Spleen (tissue), 11 donors: ENCODE results near the gene INPP4B. TPM values are rescaled to one million over a fixed set of nuclear protein-coding genes. Genes with fewer than 3 reads are reported as not detected.

ENCODE experiments used
- DNase-seq: peaks from one replicate; pipeline ENCODE4 v3.0.0-alpha.2; 2020
- H3K27ac ChIP-seq, 8 donors: fragments of 200-600 bp; sonication (generic) in 7 of 8; 1 replicate in 4 of 8; 2 replicates in 4 of 8; pipeline versions ENCODE4 v1.5.0 to v1.8.0; 2016 to 2021; ENCODE audit warnings: inconsistent platforms in 4 of 8, mild to moderate bottlenecking in 4 of 8, moderate library complexity in 1 of 8
- H3K27me3 ChIP-seq, 7 donors: fragments of 200-600 bp; sonication (generic) in 6 of 7; replicated peaks in 1 of 7; 1 replicate in 4 of 7; 2 replicates in 3 of 7; pipeline versions ENCODE4 v1.5.0 to v1.8.0; 2016 to 2021; ENCODE audit warnings: inconsistent platforms in 3 of 7, mild to moderate bottlenecking in 1 of 7
- H3K36me3 ChIP-seq, 6 donors: fragments of 200-600 bp; sonication (generic) in 5 of 6; 1 replicate in 4 of 6; 2 replicates in 2 of 6; pipeline versions ENCODE4 v1.5.0 to v1.8.0; 2016 to 2021; ENCODE audit warnings: inconsistent platforms in 2 of 6
- H3K4me1 ChIP-seq, 6 donors: fragments of 200-600 bp; sonication (generic) in 5 of 6; 1 replicate in 3 of 6; 2 replicates in 3 of 6; pipeline versions ENCODE4 v1.5.0 to v1.8.0; 2016 to 2021; ENCODE audit warnings: inconsistent platforms in 3 of 6
- H3K4me3 ChIP-seq, 8 donors: fragments of 200-600 bp; sonication (generic) in 7 of 8; 1 replicate in 4 of 8; 2 replicates in 4 of 8; pipeline versions ENCODE4 v1.5.0 to v1.8.0; 2016 to 2021; ENCODE audit warnings: inconsistent platforms in 4 of 8, mild to moderate bottlenecking in 4 of 8, moderate library complexity in 2 of 8
- H3K9me3 ChIP-seq, 8 donors: fragments of 200-600 bp; sonication (generic) in 7 of 8; 1 replicate in 4 of 8; 2 replicates in 4 of 8; pipeline versions ENCODE4 v1.5.0 to v1.8.0; 2016 to 2021; ENCODE audit warnings: inconsistent platforms in 4 of 8
- POLR2A ChIP-seq, 3 donors: fragments of 450-650 bp; IDR thresholded peaks; one replicate each; pipeline ENCODE4 v1.5.1; 2017; ENCODE audit warnings: antibody characterized with exemption in 3 of 3, mild to moderate bottlenecking in 1 of 3
- POLR2AphosphoS5 ChIP-seq, 3 donors: sonication (generic); formaldehyde crosslinking; IDR thresholded peaks; one replicate each; pipeline ENCODE4 v1.5.1; 2017; ENCODE audit warnings: antibody characterized with exemption in 3 of 3
- WGBS, 5 donors: extraction: QIAGEN DNeasy Blood & Tissue Kit in 3 of 5; methylation state at CpG; one replicate each; pipeline versions ENCODE4 v1.1.5 to v1.1.7; 2013 to 2018; 5-methylcytosine and 5-hydroxymethylcytosine counted together
- intact Hi-C: fragments of 100-400 bp; cut with DNase I; formaldehyde crosslinking; loops from one replicate; pipeline ENCODE4 v1.15.0; 2023; ENCODE audit warnings: low total_unique reads
- polyA plus RNA-seq, 3 donors: library from polyadenylated mRNA; stranded (reverse); fragments of 200-250 nt; gene quantifications; one replicate each; pipeline ENCODE4 v1.2.1, GENCODE V29; 2013
- total RNA-seq, 7 donors: library from RNA; depleted of rRNA in 3 of 7; stranded (reverse); fragments of >200 nt in 3 of 7; fragmentation: NEBNext Ultra II Directional in 4 of 7; extraction: Animal tissue kit (Norgen Biotek cat#: 25700) in 4 of 7; gene quantifications; one replicate each; pipeline versions ENCODE4 v1.1.0 to v1.2.1, GENCODE V29; 2016 to 2021
- TF ChIP-seq, protein P1 (sequence below), 11 experiments: fragments of 200-600 bp in 7 of 11; fragments of 450-650 bp in 4 of 11; sonication (generic) in 4 of 11; IDR thresholded peaks in 8 of 11; conservative IDR thresholded peaks in 3 of 11; 1 replicate in 7 of 11; 2 replicates in 4 of 11; pipeline versions ENCODE4 v1.4.0 to v1.8.0; 2016 to 2021; ENCODE audit warnings: antibody characterized with exemption in 11 of 11, inconsistent platforms in 4 of 11, mild to moderate bottlenecking in 1 of 11
- donor health status: healthy with polysubstance abuse.
- donor health status: DM: no; HTN: no; CAD: no; lungs with moderate emphysema.
- donor health status: DM: no; HTN: no; CAD: no.
- donor health status: Bipolar disorder and iron deficiency.
- donor health status: healthy.
- donor health status: DM: no; HTN: no; CAD: no.
- donor health status: DM: yes; HTN: yes; CAD: no.

INPP4B gene
- total and polyA plus RNA-seq, 10 donors = 0.78 to 31.6 (median 26.8) TPM

DNA sequence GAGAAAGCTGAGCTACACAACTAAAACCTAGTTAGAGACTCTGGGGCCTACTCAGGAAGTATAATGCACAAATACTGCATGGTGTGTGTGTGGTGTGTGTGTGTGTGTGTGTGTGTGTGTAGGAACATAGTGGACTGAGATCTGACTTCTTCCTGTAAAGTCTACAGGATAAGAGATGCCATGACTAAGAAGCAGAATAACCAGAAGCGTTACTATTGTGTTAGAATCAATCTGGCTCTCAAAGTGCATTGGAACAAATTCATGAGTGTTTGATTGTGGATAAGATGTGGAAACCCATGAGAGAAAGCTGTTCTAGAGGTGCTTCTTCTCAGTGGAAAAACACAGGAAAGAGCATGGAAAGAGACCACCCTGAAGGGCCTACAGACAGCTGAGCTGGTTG lies 302.1 kb downstream of the INPP4B start:
- DNase-seq = no peak
- TF ChIP-seq POLR2A (IDR thresholded peaks at IDR 0.05) (no peak), POLR2AphosphoS5 (IDR thresholded peaks at IDR 0.05) (no peak)
- TF ChIP-seq, protein P1, sequence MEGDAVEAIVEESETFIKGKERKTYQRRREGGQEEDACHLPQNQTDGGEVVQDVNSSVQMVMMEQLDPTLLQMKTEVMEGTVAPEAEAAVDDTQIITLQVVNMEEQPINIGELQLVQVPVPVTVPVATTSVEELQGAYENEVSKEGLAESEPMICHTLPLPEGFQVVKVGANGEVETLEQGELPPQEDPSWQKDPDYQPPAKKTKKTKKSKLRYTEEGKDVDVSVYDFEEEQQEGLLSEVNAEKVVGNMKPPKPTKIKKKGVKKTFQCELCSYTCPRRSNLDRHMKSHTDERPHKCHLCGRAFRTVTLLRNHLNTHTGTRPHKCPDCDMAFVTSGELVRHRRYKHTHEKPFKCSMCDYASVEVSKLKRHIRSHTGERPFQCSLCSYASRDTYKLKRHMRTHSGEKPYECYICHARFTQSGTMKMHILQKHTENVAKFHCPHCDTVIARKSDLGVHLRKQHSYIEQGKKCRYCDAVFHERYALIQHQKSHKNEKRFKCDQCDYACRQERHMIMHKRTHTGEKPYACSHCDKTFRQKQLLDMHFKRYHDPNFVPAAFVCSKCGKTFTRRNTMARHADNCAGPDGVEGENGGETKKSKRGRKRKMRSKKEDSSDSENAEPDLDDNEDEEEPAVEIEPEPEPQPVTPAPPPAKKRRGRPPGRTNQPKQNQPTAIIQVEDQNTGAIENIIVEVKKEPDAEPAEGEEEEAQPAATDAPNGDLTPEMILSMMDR (IDR thresholded peaks at IDR 0.05 in 8 of 11, conservative IDR thresholded peaks at IDR 0.05 in 3 of 11) = no peak
- Histone ChIP-seq H3K4me3 (no peak overlapping the region), H3K4me1 (no peaks in the 10 kb centered on the region), H3K27ac (no peak overlapping the region), H3K27me3 (no peaks in the 10 kb centered on the region), H3K9me3 (no peaks in the 10 kb centered on the region), H3K36me3 (no peaks in the 10 kb centered on the region)
- 81 to 96% (median 92%) methylated on average over 1 of the region's 1 CpG for WGBS, 5 donors
- intact Hi-C loops = no loop called here

DNA sequence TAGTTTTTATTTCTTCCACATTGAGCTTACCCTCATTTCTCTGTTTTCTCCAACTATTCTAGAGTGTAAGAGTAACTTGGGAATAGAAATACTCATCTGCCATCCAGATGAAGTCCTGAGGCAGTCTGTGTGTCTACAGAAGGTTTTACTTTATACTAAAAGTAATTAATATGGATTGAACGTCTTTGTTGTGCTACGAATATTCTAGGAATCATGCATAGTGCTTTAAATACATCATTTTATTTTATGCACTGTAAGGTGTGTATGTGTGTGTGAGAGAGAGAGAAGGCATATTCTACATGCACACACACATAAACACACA lies 305.7 kb downstream of the INPP4B start:
- Histone ChIP-seq H3K36me3 (no peaks in the 10 kb centered on the region), H3K9me3 (no peaks in the 10 kb centered on the region), H3K27ac (peak overlapping the region in 2 of 8 donors; percentile 0 to 33), H3K4me1 (no peaks in the 10 kb centered on the region), H3K4me3 (no peak overlapping the region), H3K27me3 (no peaks in the 10 kb centered on the region)
- WGBS, 5 donors = 68 to 80% (median 70%) methylated on average over 2 of the region's 2 CpGs
- DNase-seq = no peak
- TF ChIP-seq POLR2A (IDR thresholded peaks at IDR 0.05) = no peak
- TF ChIP-seq, protein P1 (IDR thresholded peaks at IDR 0.05 in 8 of 11, conservative IDR thresholded peaks at IDR 0.05 in 3 of 11) = no peak
- intact Hi-C loops = no loop called here

DNA sequence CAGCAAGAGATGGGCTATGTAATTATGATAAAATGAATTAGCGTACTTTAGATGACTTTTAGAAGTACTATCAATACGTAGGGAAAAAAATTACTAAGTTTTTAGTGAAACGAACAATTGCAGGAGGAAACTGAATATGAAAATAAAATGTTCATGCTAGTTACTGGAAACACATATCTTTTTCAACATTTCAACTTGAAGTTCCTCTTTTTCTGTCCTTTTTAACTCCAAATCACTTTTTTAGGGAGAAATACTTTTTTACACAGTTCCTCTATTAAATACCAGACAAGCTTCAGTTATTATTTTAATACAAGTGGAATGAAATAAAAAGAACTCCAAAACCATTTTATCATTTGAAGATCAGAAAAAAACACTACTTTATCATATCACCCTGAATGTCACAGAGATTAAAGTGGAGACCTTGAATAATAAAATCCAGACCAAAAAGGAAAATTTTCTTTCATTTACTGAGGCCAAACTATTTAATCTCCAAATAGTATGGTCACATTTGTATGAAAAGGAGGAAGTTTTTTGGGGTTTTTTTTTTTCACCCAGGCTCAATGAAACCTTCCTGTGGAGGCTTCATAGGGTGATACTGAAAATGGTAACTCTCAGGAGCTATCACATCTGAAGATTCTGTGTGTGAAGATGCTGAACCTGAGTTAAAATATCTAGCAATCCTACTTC lies 306.2 kb downstream of the INPP4B start:
- H3K36me3 ChIP-seq = no peaks in the 10 kb centered on the region
- H3K27me3 ChIP-seq = no peaks in the 10 kb centered on the region
- no peak overlapping the region for H3K4me3 ChIP-seq
- TF ChIP-seq POLR2A (IDR thresholded peaks at IDR 0.05) (no peak), POLR2AphosphoS5 (IDR thresholded peaks at IDR 0.05) (no peak)
- TF ChIP-seq, protein P1 (IDR thresholded peaks at IDR 0.05 in 8 of 11, conservative IDR thresholded peaks at IDR 0.05 in 3 of 11) = no peak
- no peaks in the 10 kb centered on the region for H3K9me3 ChIP-seq
- H3K27ac ChIP-seq = peak overlapping the region in 2 of 8 donors; percentile 0 to 33
- intact Hi-C loops = no loop called here
- no peak for DNase-seq
- WGBS, 5 donors = 5 to 31% (median 16%) methylated on average over 3 of the region's 3 CpGs
- H3K4me1 ChIP-seq = no peaks in the 10 kb centered on the region

GRCh38 chr4:142535009-142535408 lies 311.1 kb downstream of the INPP4B start:
- Histone ChIP-seq H3K4me3 (no peak overlapping the region), H3K27ac (no peak overlapping the region), H3K36me3 (no peaks in the 10 kb centered on the region), H3K27me3 (no peaks in the 10 kb centered on the region), H3K4me1 (no peaks in the 10 kb centered on the region), H3K9me3 (no peaks in the 10 kb centered on the region)
- DNase-seq = no peak
- TF ChIP-seq POLR2AphosphoS5 (IDR thresholded peaks at IDR 0.05) = no peak
- TF ChIP-seq, protein P1 (IDR thresholded peaks at IDR 0.05 in 8 of 11, conservative IDR thresholded peaks at IDR 0.05 in 3 of 11) = no peak
- no peak for TF ChIP-seq POLR2A (IDR thresholded peaks at IDR 0.05)
- intact Hi-C loops = no loop called here
- 67 to 88% (median 77%) methylated on average over 1 of the region's 1 CpG for WGBS, 5 donors
